Measurements from ENCODE around the gene RGL1.

RGL1 gene

GRCh38 chr1:183913567-183913993 is 108.7 kb downstream of the RGL1 start:
- Histone ChIP-seq H3K4me1 (ENCODE audit: control insufficient read depth in 1 of 2, insufficient read depth in 1 of 2, low read depth in 1 of 2, low read length in 1 of 2) (no peaks in the 10 kb centered on the region), H3K36me3 (no peaks in the 10 kb centered on the region), H3K27ac (no peak overlapping the region), H3K4me3 (ENCODE audit: low read depth in 1 of 2, low read length in 1 of 2) (no peak overlapping the region), H3K9me3 (no peaks in the 10 kb centered on the region), H3K27me3 (no peaks in the 10 kb centered on the region)
- no peak for TF ChIP-seq CTCF (IDR thresholded peaks at IDR 0.05)

GRCh38 chr1:183914276-183914675 is 109.4 kb downstream of the RGL1 start:
- Histone ChIP-seq H3K27ac (no peak overlapping the region), H3K9me3 (no peaks in the 10 kb centered on the region), H3K4me1 (ENCODE audit: control insufficient read depth in 1 of 2, insufficient read depth in 1 of 2, low read depth in 1 of 2, low read length in 1 of 2) (no peaks in the 10 kb centered on the region), H3K36me3 (no peaks in the 10 kb centered on the region), H3K4me3 (ENCODE audit: low read depth in 1 of 2, low read length in 1 of 2) (no peak overlapping the region), H3K27me3 (no peaks in the 10 kb centered on the region)
- no peak for TF ChIP-seq CTCF (IDR thresholded peaks at IDR 0.05)

GRCh38 chr1:183914891-183915290 is 110.0 kb downstream of the RGL1 start:
- Histone ChIP-seq H3K9me3 (no peaks in the 10 kb centered on the region), H3K36me3 (no peaks in the 10 kb centered on the region)

GRCh38 chr1:183915625-183916510 is 110.9 kb downstream of the RGL1 start:
- H3K4me3 ChIP-seq (ENCODE audit: low read depth in 1 of 2, low read length in 1 of 2): no peak overlapping the region
- TF ChIP-seq CTCF (IDR thresholded peaks at IDR 0.05): peak; percentile 63
- no peaks in the 10 kb centered on the region for H3K4me1 ChIP-seq (ENCODE audit: control insufficient read depth in 1 of 2, insufficient read depth in 1 of 2, low read depth in 1 of 2, low read length in 1 of 2)
- H3K9me3 ChIP-seq: no peaks in the 10 kb centered on the region
- no peak overlapping the region for H3K27ac ChIP-seq
- H3K36me3 ChIP-seq: no peaks in the 10 kb centered on the region
- no peaks in the 10 kb centered on the region for H3K27me3 ChIP-seq

More at GRCh38 chr1:183914891-183915290, 110.0 kb downstream of the RGL1 start:
- no peaks in the 10 kb centered on the region for H3K4me1 ChIP-seq (ENCODE audit: control insufficient read depth in 1 of 2, insufficient read depth in 1 of 2, low read depth in 1 of 2, low read length in 1 of 2)
- no peaks in the 10 kb centered on the region for H3K27me3 ChIP-seq
- no peak for TF ChIP-seq CTCF (IDR thresholded peaks at IDR 0.05)
- no peak overlapping the region for H3K27ac ChIP-seq
- no peak overlapping the region for H3K4me3 ChIP-seq (ENCODE audit: low read depth in 1 of 2, low read length in 1 of 2)

GRCh38 chr1:183916574-183916973 is 111.7 kb downstream of the RGL1 start:
- Histone ChIP-seq H3K27me3 (no peaks in the 10 kb centered on the region), H3K27ac (no peak overlapping the region), H3K36me3 (no peaks in the 10 kb centered on the region), H3K4me1 (ENCODE audit: control insufficient read depth in 1 of 2, insufficient read depth in 1 of 2, low read depth in 1 of 2, low read length in 1 of 2) (no peaks in the 10 kb centered on the region), H3K4me3 (ENCODE audit: low read depth in 1 of 2, low read length in 1 of 2) (no peak overlapping the region), H3K9me3 (no peaks in the 10 kb centered on the region)
- no peak for TF ChIP-seq CTCF (IDR thresholded peaks at IDR 0.05)
